Measurements from ENCODE around the gene SLC7A9.

DNA sequence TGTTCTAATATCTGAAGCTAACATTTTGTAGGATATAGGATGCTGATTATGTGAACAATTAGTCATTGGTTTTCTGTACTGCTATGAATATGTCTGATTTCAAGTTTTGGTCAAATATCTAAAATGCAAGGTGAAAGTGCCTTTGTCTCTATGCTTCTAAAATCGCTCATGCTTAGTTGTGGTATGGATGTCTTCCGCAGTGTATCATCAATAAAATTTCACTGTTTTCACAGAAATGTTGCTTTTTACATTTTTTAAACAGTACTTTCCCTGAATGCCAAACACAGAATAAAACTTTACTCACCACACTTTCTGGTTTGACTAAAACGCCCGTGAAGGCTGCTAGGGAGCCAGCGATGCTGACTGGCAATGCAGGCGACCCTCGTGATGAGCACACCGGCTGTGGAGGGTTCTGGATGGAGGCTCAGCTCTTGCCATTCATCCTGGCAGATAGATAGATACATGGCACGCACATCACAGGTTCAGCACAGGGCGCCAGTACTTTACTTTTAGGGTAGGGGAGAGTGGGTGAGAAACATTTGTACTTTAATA lies 40.1 kb downstream of the SLC7A9 start:
- TF ChIP-seq EP300 (IDR thresholded peaks at IDR 0.05) (no peak), POLR2A (IDR thresholded peaks at IDR 0.05; ENCODE audit: low read depth) (no peak), POLR2AphosphoS5 (IDR thresholded peaks at IDR 0.05) (no peak)
- TF ChIP-seq, protein P1, sequence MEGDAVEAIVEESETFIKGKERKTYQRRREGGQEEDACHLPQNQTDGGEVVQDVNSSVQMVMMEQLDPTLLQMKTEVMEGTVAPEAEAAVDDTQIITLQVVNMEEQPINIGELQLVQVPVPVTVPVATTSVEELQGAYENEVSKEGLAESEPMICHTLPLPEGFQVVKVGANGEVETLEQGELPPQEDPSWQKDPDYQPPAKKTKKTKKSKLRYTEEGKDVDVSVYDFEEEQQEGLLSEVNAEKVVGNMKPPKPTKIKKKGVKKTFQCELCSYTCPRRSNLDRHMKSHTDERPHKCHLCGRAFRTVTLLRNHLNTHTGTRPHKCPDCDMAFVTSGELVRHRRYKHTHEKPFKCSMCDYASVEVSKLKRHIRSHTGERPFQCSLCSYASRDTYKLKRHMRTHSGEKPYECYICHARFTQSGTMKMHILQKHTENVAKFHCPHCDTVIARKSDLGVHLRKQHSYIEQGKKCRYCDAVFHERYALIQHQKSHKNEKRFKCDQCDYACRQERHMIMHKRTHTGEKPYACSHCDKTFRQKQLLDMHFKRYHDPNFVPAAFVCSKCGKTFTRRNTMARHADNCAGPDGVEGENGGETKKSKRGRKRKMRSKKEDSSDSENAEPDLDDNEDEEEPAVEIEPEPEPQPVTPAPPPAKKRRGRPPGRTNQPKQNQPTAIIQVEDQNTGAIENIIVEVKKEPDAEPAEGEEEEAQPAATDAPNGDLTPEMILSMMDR (IDR thresholded peaks at IDR 0.05), result no peak

Data from esophagus muscularis mucosa (tissue), 4 donors.